ENCODE data around the gene MCEMP1.

The MCEMP1 gene

DNA sequence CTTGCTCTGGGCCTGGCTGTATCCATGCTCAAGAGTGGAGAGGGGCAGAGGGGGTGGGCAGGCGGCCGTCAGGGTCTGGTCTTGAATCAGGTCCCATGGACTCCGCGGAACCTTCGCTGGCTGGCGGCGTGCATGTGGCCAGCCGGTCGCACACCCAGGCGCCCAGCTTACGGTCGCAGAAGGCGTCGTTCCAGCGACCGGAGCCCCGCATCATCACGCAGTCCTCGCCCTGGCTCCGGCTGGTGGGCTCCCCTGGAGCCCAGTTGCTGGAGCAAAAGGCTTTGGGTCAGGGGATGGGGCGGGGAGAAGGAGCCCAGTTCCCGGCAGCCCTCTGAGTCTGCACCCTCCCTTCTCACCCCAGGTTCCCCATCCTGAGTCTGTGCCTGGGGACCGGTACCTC is 12.3 kb downstream of the MCEMP1 start:
- no peak for DNase-seq (ENCODE audit: insufficient read length, low spot score)
- TF ChIP-seq POLR2A (IDR thresholded peaks at IDR 0.05; ENCODE audit: low read depth, low read length): no peak
- TF ChIP-seq PAX5 (IDR thresholded peaks at IDR 0.05; ENCODE audit: insufficient read depth, low read length, severe bottlenecking): no peak
- no peak for TF ChIP-seq POU2F2 (IDR thresholded peaks at IDR 0.05; ENCODE audit: low read depth, low read length)
- TF ChIP-seq POLR2AphosphoS5 (IDR thresholded peaks at IDR 0.05; ENCODE audit: low read depth, low read length): no peak
- no peak for TF ChIP-seq SPI1 (IDR thresholded peaks at IDR 0.05; ENCODE audit: low read depth, low read length)
- no peak for TF ChIP-seq TAF1 (IDR thresholded peaks at IDR 0.05; ENCODE audit: low read depth, low read length)
- FAIRE-seq: no peak

DNA sequence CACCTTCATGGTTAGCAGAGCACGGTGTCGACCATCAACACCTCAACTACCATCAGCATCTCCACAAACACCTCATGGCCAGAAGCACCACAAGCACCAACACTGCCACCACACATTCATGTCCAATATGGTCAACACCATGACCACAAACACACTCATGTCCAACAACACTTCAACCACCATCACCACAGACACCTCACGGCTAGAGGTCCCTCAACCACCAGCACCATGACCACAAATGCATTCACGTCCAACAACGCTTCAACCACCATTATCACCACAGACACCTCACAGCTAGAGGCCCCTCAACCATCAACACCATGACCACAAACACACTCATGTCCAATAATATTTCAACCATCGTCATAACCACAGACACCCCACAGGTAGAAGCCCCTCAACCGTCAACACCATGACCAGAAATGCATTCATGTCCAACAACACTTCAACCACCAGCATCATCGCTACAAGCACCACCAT is 13.9 kb downstream of the MCEMP1 start:
- DNase-seq (ENCODE audit: insufficient read length, low spot score) (no peak), FAIRE-seq (peak; percentile 84)
- TF ChIP-seq PAX5 (IDR thresholded peaks at IDR 0.05; ENCODE audit: insufficient read depth, low read length, severe bottlenecking) (no peak), POLR2AphosphoS5 (IDR thresholded peaks at IDR 0.05; ENCODE audit: low read depth, low read length) (no peak)

DNA sequence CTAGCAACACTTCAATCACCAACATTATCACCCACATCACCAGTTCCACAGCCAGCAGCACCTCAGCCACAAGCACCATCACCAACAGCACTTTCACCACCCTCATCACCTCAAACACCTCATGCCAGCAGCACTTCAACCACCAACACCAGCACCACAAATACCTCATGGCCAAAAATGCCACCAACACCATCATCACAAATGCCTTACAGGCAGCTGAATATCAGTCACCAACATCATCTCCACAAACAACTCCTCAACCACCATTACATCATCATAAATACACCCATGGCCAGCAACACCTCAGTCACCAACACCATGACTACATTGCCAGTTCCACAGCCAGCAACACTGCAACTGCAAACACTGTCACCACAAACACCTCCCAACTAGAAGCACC is 14.6 kb downstream of the MCEMP1 start:
- FAIRE-seq (no peak), DNase-seq (ENCODE audit: insufficient read length, low spot score) (no peak)
- TF ChIP-seq PAX5 (IDR thresholded peaks at IDR 0.05; ENCODE audit: insufficient read depth, low read length, severe bottlenecking): no peak
- no peak for TF ChIP-seq POU2F2 (IDR thresholded peaks at IDR 0.05; ENCODE audit: low read depth, low read length)
- no peak for TF ChIP-seq SPI1 (IDR thresholded peaks at IDR 0.05; ENCODE audit: low read depth, low read length)
- no peak for TF ChIP-seq TAF1 (IDR thresholded peaks at IDR 0.05; ENCODE audit: low read depth, low read length)
- no peak for TF ChIP-seq POLR2AphosphoS5 (IDR thresholded peaks at IDR 0.05; ENCODE audit: low read depth, low read length)
- no peak for TF ChIP-seq POLR2A (IDR thresholded peaks at IDR 0.05; ENCODE audit: low read depth, low read length)

DNA sequence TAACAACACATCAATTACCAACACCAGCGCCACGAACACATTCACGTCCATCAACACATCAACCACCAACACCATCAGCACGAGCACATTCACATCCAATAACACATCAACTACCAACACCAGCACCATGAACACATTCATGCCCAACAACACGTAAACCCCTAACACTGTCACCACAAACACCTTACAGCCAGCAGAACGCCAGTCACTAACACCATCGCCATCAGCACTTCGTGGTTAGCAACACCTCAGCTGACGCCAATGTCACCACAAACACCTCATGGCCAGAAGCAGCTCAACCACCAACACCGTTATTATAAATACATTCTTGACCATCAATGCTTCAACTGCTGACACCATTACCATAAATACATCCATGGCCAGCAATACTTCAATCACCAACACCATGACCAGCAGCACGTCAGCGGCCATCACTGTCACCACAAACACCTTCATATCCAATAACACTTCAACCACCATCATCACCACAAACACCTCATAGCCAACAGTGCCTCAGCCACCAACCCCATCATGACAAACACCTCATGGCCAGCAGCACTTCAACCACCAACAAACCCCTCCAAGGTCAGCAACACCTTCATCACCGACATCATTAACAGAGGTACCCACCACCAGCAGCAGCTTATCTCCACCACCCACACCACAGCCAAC is 15.7 kb downstream of the MCEMP1 start:
- DNase-seq (ENCODE audit: insufficient read length, low spot score) (no peak), FAIRE-seq (peak; percentile 89)
- TF ChIP-seq SPI1 (IDR thresholded peaks at IDR 0.05; ENCODE audit: low read depth, low read length) (no peak), POLR2AphosphoS5 (IDR thresholded peaks at IDR 0.05; ENCODE audit: low read depth, low read length) (peak; percentile 63; the same call in 1 of the 2 replicates), PAX5 (IDR thresholded peaks at IDR 0.05; ENCODE audit: insufficient read depth, low read length, severe bottlenecking) (no peak)

DNA sequence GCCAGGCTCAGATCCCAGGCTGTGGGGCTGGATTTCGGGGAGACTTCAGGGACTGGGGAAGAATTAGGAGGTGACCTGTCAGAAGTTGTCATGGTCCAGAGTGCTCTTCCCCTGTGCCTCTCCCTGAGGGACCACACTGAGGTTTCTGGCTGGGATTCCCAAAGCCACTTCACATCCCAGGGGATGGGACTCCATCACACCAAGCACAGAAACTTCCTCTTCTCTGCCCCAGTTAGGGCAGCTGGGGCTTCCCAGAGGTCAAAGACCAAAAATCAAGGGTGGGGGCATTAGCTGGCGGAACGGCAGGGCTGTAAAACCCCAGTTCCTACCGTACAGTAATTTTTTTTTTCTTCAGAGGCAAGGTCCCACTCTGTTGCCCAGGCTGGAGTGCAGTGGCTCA is 17.6 kb downstream of the MCEMP1 start:
- no peak for FAIRE-seq
- no peak for DNase-seq (ENCODE audit: insufficient read length, low spot score)

DNA sequence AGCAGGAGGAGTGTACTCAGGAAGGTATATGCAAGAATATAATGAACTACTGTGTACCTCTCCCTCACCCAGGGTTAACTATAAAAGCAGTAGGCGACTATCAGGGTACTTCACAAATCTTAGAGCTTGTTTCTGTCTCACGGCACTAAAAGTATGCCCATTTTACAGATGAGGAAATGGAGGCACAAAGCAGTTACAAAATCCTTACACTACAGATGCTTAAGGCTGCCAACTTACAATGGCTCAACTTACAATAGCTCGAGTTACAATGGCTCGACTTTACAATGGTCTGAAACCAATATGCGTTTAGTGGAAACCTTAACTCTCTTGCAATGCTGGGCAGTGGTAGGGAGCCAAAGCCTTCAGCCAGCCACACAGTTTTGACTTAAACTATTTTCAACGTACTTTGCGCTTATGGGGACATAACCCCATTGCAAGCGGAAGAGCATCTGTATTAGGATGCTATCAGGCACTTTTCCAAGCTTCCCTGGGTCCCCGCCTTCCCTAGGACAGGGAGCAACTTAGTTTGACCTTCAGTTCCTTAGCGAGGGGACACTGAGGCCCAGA is 20.9 kb downstream of the MCEMP1 start:
- DNase-seq (ENCODE audit: insufficient read length, low spot score) (no peak), FAIRE-seq (peak; percentile 82)
- TF ChIP-seq TAF1 (IDR thresholded peaks at IDR 0.05; ENCODE audit: low read depth, low read length): no peak
- no peak for TF ChIP-seq POU2F2 (IDR thresholded peaks at IDR 0.05; ENCODE audit: low read depth, low read length)
- no peak for TF ChIP-seq POLR2A (IDR thresholded peaks at IDR 0.05; ENCODE audit: low read depth, low read length)
- no peak for TF ChIP-seq PAX5 (IDR thresholded peaks at IDR 0.05; ENCODE audit: insufficient read depth, low read length, severe bottlenecking)
- TF ChIP-seq SPI1 (IDR thresholded peaks at IDR 0.05; ENCODE audit: low read depth, low read length): no peak
- TF ChIP-seq POLR2AphosphoS5 (IDR thresholded peaks at IDR 0.05; ENCODE audit: low read depth, low read length): no peak

More for the DNA sequence above, 17.6 kb downstream of the MCEMP1 start:
- TF ChIP-seq TAF1 (IDR thresholded peaks at IDR 0.05; ENCODE audit: low read depth, low read length): no peak
- TF ChIP-seq PAX5 (IDR thresholded peaks at IDR 0.05; ENCODE audit: insufficient read depth, low read length, severe bottlenecking): no peak
- no peak for TF ChIP-seq POU2F2 (IDR thresholded peaks at IDR 0.05; ENCODE audit: low read depth, low read length)

DNA sequence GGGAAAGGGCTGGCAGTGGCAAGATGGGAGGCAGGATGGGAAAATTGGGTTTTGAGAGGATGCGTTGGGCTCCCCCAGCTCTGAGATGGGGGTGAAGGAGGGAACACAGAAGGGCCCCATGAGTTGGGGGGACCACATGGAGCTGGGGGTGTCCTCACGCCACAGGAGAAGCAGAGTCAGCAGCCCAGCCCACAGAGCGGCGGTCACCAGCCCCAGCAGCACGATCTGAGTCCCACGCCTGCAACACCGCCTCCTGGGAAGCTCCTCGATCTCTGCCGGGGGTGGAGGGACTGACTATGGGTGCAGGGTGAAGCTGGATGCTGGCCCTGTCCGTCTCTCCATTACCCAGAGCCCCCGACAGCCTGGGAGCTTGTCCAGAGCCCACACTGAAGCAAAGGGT is 21.7 kb downstream of the MCEMP1 start:
- no peak for DNase-seq (ENCODE audit: insufficient read length, low spot score)
- FAIRE-seq: peak; percentile 81

DNA sequence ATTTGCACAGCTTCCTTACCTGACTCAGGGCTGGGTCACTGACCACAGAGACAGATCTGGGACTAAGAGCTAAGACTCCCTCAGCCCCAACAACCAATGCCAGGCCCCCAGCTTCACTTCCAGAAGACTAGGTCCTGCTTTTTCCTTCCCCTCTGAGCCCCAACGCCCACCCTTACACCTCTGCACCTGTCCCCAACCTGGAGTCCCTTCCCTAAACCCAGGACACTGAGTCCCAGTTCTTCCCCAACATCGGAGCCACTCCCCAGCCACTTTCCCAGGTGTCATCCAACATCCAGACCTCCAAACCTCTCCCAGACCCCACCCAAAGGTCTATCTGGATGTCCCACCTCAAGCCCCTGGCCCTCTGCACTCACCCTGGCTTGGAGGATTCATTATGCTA is 22.1 kb downstream of the MCEMP1 start:
- no peak for DNase-seq (ENCODE audit: insufficient read length, low spot score)
- FAIRE-seq: no peak
- no peak for TF ChIP-seq TAF1 (IDR thresholded peaks at IDR 0.05; ENCODE audit: low read depth, low read length)
- TF ChIP-seq POLR2A (IDR thresholded peaks at IDR 0.05; ENCODE audit: low read depth, low read length): 0 out of 2 replicates have a peak, but pooled peaks have one; percentile 30

More for the DNA sequence above, 21.7 kb downstream of the MCEMP1 start:
- TF ChIP-seq SPI1 (IDR thresholded peaks at IDR 0.05; ENCODE audit: low read depth, low read length): no peak
- no peak for TF ChIP-seq PAX5 (IDR thresholded peaks at IDR 0.05; ENCODE audit: insufficient read depth, low read length, severe bottlenecking)
- no peak for TF ChIP-seq POLR2AphosphoS5 (IDR thresholded peaks at IDR 0.05; ENCODE audit: low read depth, low read length)
- no peak for TF ChIP-seq POU2F2 (IDR thresholded peaks at IDR 0.05; ENCODE audit: low read depth, low read length)
- no peak for TF ChIP-seq POLR2A (IDR thresholded peaks at IDR 0.05; ENCODE audit: low read depth, low read length)
- no peak for TF ChIP-seq TAF1 (IDR thresholded peaks at IDR 0.05; ENCODE audit: low read depth, low read length)

DNA sequence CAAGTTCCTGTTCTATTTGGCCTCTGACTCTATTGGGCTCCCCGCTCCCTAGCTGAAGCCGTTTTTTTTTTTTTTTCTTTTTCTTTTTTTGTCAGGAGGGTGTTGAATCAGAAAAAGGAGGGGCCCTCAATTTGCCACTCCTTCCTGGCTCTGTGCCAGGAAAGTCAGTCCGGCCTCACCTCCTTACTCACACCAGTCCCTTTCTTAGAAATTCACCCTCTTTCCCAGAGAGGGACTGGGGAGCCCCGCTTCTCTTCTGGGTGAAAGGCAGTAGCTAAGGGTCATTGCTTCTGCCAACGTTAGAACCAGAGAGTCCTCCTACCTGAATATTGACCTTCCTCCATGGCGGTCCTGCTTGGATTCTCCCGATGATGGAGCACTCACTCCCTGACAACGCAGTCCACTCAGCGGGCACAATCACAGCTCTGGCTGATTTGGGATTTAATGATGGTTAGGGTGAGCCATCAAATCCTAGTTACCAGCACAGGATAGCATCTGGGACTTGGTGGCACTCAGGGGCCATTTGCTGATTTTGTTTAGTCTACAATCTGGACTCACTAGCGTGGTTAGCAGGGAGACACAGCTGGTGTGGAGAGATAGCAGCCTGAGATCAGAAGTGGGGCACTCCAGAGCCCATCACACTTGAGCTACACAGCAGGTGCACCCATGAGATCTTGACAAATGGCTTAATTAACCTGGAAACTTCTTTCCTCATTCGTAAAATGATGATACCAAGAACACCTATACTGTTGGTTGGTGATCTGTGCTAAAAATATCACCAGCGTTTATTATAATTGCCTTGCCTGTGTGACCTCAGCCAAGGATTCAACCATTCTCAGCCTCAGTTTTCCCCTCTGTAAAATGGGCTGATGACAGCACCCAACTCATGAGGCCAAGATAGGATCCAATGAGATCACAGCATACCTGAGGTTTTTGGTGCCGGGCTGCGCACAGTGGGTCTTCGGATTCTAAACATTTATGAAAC is 22.8 kb downstream of the MCEMP1 start:
- DNase-seq (ENCODE audit: insufficient read length, low spot score): no peak
- peak; percentile 28; the same call in 1 of the 2 replicates for TF ChIP-seq TAF1 (IDR thresholded peaks at IDR 0.05; ENCODE audit: low read depth, low read length)
- TF ChIP-seq SPI1 (IDR thresholded peaks at IDR 0.05; ENCODE audit: low read depth, low read length): no peak
- no peak for TF ChIP-seq PAX5 (IDR thresholded peaks at IDR 0.05; ENCODE audit: insufficient read depth, low read length, severe bottlenecking)
- TF ChIP-seq POLR2AphosphoS5 (IDR thresholded peaks at IDR 0.05; ENCODE audit: low read depth, low read length): no peak; the same call in 1 of the 2 replicates
- TF ChIP-seq POLR2A (IDR thresholded peaks at IDR 0.05; ENCODE audit: low read depth, low read length): no peak
- peak; percentile 97 for FAIRE-seq
